ENCODE results near the gene ANTKMT.

The ANTKMT gene

DNA sequence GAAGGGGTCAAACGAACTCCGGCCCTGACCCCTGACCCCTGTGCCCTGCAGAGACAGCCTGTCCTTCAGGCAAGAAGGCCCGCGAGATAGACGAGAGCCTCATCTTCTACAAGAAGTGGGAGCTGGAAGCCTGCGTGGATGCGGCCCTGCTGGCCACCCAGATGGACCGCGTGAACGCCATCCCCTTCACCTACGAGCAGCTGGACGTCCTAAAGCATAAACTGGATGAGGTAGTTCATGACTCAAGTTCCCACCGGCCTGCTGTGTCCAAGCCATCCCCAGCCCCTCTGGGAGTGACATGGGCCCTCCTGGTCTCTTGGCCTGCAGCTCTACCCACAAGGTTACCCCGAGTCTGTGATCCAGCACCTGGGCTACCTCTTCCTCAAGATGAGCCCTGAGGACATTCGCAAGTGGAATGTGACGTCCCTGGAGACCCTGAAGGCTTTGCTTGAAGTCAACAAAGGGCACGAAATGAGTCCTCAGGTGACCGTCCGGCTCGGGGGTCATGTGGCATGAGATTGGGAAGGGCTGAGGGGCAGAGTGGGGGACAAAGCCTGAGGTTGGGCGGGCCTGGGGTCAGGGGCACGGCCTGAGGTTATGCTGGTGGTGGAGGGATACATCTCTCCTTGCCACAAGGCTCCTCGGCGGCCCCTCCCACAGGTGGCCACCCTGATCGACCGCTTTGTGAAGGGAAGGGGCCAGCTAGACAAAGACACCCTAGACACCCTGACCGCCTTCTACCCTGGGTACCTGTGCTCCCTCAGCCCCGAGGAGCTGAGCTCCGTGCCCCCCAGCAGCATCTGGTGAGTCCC, 45.3 kb downstream of the ANTKMT start:
- no peak for DNase-seq

DNA sequence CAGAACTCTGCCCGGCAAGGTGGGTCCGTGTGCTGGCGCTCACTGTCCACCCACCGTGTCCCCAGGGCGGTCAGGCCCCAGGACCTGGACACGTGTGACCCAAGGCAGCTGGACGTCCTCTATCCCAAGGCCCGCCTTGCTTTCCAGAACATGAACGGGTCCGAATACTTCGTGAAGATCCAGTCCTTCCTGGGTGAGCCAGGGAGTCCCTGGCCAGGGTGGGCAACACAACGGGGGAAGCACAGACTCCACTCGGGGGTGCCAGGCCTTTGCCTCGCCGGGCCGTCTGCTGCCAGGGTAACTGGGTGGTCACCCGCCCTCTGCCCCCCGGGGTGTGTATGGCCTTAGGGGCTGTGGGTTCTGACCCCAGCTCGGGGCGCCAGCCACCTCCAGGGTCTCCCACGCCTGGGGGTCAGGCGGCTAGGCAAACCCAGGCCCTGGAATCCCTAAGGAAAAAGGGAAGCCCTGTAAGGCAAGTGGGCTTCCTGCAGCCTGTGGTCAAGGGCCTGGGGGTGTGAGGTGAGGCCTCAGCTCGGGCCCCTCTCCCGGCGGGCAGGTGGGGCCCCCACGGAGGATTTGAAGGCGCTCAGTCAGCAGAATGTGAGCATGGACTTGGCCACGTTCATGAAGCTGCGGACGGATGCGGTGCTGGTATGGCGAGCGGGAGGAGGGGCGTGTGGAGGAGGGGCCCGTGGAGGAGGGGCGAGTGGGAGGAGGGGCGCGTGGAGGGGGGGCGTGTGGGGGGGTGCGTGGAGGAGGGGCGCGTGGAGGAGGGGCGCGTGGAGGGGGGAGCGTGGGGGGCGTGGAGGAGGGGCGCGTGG, 46.1 kb downstream of the ANTKMT start:
- DNase-seq = no peak

DNA sequence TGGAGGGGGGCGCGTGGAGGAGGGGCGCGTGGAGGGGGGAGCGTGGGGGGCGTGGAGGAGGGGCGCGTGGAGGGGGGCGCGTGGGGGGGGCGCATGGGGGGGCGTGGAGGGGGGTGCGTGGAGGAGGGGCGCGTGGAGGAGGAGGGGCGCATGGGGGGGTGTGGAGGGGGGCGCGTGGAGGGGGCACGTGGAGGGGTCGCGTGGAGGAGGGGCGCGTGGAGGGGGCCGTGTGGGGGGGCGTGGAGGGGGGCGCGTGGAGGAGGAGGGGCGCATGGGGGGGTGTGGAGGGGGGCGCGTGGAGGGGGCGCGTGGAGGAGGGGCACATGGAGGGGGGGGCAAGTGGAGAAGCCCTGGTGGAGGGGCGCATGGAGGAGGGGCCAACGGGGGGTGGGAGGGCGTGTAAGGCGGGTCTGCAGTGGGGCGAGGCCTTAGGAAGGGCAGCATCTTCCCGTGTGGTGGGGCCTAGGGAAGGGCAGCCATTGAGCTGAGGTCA, 46.8 kb downstream of the ANTKMT start:
- no peak for DNase-seq

DNA sequence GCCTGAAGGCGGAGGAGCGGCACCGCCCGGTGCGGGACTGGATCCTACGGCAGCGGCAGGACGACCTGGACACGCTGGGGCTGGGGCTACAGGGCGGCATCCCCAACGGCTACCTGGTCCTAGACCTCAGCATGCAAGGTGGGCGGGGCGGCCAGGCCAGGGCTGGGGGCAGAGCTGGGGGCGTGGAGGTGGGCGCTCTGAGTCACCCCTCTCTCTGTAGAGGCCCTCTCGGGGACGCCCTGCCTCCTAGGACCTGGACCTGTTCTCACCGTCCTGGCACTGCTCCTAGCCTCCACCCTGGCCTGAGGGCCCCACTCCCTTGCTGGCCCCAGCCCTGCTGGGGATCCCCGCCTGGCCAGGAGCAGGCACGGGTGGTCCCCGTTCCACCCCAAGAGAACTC, 47.5 kb downstream of the ANTKMT start:
- DNase-seq = no peak

DNA sequence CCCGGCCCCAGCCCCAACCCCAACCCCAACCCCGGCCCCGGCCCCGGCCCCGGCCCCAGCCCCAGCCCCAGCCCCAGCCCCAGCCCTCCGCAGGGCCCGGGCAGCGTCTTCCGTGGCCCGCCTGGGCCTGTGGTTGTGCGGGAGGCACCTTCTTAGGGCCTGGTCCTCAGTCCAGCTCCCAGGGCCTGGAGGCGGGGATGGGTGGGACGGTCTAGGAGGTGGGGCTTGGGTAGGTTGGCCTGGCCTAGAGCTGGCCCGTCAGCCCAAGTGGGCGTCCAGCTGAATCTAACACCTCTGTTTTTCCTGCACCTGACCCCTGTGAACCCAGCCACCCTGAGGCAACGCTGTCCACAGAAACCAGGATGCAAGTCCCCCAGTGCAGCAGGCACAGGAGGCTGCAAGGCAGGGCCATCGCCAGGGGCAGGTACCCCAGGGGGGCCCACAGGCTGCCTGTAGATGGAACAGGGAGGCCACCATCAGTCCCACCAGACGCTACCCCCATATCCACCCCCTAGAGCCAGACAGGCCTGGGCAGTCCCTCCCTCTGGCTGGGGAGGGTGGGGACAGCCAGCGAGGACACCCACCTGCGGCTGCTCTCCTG, 48.3 kb downstream of the ANTKMT start:
- no peak for DNase-seq

DNA sequence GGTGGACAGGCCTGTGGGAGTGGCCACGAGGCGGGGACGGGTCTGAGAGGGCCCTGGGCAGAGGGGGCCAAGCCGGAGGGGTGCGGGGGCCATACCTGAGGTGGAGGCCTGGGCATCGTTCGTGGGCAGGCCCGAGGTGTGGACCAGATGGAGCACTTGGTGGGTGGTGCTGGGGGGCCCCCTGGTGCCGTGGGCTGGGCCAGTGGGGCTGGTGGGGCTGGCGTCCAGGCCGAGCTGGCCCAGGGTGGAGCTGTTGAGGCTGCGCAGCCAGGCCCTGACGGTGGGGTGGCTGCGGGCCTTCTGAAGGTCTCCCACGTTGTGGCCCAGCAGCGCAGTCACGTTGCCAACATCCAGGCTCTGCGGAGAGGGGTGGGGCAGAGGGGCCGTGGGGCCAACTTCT, 49.0 kb downstream of the ANTKMT start:
- DNase-seq = no peak

DNA sequence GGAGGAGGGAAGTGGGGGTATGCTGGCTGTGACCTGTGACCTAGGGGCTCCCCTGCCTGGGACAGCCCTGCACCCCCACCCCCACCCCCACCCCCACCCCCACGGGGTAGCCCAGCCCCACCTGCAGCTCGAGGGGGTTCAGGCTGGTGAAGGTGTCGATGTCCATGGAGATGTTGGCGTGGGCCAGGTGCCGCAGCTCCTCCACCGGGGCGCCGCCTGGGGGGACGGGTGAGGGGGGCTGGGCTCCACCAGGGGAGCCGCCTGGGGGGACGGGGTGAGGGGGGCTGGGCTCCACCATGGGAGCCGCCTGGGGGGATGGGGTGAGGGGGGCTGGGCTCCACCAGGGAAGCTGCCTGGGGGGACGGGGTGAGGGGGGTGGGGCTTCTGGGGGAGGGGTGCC, 49.5 kb downstream of the ANTKMT start:
- DNase-seq = no peak
